Skin of body (tissue), 2 donors: ENCODE measurements around the gene DIS3L2. TPM values are rescaled to one million over a fixed set of nuclear protein-coding genes. Genes with fewer than 3 reads are reported as not detected.
A peak's percentile ranks its signal among the peaks of the same experiment; 100 is the strongest.
"Not testable (repeated sequence)": the region's sequence is repeated elsewhere in the genome, so short reads cannot be mapped to it uniquely, and the experiment has no call there.

Experiments used
- DNase-seq: peaks from one replicate; lab custom pipeline; 2025; lab: John Stamatoyannopoulos, UW
- total RNA-seq: library from RNA; depleted of rRNA; stranded (reverse); fragments of >200 nt; gene quantifications from one replicate; pipeline ENCODE4 v1.2.3, GENCODE V29; 2014

Gene DIS3L2
- total RNA-seq, 1 donor from 2014 or later = 31.8 TPM

DNA sequence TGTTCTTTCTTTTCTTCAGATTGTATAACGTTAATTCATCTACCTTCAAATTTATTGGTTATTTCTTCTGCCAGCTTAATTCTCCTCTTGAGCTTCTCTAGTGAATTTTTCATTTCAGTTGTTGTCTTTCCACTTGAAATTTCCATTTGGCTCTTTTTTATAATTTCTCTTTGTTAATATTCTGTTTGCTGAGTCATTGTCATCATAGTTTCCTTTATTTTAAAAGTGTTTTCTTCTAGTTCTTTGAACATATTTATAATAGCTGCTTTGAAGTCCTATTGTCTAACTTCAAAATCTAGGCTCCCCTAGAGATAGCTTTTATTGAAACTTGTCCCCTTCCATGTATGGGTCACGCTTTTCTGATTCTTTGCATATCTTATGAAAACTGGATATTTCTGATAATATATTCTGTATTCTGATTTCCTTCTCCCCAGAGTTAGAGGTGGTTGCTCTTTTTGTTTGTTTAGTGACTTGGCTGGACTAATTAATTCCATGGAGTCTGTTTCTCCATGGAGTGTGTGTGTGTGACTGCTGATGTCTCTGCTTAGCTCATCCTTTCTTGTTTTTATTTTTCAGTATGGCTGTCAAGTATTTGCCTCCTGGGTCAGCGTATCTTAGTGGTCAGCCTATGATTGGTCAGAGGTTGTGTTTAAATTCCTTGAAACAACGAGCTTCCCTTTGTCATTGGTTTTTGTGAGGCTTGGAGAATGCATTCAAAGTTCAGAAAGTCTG lies 47.6 kb downstream of the DIS3L2 start:
- no peak for DNase-seq

- no peak for DNase-seq
Measured at GRCh38 chr2:232009639-232010274, 48.2 kb downstream of the DIS3L2 start.

- DNase-seq = peak; percentile 53
Measured at GRCh38 chr2:232013701-232014353, 52.3 kb downstream of the DIS3L2 start.

DNA sequence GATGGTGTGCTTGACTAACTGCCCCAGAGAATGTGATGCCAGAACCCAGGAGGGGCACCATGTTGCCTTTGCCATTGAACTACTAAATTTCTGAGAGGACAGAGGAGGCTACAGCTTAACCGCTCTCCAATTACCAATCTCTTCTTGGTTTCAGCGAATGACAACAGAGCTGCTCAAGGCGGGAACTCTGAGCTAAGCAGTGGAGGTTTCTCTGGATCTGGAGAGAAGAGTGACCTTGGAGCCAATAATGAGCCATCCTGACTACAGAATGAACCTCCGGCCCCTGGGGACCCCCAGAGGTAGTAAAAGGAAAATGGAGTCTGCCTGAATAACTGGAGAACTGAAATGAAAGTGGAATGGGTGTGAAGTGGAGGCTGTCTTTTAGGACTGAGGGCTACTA lies 53.2 kb downstream of the DIS3L2 start:
- DNase-seq = no peak

DNA sequence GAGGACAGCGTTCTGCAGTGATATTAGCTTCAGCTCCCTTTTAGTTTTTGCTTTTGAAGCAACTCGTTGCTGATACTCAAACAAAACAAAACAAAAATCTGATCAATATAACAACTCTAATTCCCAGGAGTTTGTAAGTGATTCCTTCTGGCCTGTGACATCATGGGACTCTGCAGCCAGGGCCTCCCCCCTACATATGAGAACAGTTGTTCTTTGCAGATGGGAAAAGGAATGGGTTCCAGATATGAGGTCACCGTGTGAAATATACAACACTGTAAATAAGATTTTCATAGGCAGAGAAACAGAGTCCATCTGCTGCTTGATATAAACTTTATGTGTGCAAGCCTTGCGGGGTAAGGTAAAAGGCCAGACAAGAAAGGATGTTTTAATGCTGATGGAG lies 56.7 kb downstream of the DIS3L2 start:
- peak; percentile 92 for DNase-seq

DNA sequence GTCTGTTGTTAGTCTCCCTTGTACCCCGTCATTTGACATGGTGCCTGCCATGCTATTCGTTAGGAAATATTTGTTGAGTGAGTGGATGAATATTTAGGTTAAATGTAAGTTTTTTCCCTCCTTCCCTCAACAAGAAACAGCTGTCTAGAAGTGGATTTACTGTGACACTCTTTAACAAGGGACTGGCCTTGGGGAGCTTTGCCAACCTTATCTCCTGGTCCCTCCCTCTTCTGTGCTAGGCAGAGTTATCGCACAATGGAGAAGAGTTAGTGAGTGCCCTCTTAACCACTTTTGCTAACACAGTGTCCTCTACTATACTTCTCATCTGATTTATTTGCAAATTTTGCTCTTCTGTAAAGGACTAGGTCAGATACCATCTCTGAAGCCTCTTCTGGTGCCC lies 61.2 kb downstream of the DIS3L2 start:
- DNase-seq = peak; percentile 21

DNA sequence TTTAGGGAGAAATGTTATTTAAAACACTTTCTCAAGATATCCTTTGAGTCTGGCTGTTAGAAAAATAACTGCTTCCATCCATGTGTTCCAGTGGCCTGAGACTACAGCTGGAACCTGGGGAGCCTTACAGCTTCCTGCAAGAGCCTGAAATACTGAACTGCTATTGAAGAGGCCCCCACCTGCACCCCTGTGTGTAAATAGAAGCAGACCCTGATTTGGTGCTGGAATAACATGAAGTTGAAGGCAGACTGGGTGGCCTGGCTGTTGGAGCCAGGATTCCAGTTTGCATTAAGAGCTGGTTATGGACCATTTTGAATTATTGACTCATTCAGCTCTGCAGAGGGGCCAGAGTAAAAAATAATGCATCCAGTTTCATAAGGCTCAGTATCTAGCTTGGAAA lies 61.9 kb downstream of the DIS3L2 start:
- DNase-seq = no peak

DNA sequence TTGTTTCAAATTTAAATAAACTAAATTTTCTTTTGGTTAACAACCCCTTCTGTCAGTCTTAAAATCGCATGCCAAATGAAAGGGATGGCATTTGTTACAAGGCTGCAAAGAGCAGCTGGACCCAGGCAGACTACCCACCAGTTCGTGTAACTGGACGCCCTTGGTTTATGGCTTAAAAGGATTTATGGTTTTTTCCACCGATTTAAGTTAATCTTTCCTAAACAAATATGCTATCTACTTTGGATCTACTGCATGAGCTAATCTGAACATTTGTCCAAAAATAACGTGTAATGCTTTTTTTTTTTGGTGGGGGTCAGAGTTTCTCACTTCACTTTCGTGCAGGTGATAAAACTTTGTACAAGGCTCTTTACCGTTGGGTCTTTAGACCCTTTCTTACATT lies 62.9 kb downstream of the DIS3L2 start:
- no peak for DNase-seq

- DNase-seq = no peak
Measured at GRCh38 chr2:232026910-232027309, 65.4 kb downstream of the DIS3L2 start.

DNA sequence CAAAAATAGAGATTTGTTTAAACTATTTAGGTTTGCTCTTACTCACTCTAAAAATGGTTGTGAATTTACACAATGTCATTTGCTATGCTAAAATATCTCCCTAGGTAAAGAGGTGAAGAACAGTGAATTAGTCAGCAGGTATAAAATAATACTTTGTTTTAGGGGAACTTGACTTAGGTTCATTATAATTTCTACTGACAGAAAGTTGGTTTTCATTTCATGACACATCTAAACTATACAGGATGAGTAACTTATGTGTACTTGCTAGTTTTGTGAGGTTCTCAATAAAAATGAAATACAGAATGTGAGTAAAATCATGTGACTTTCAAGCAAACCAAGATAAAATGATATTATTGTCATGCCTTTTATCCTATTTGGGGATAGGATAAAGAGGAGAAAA lies 66.0 kb downstream of the DIS3L2 start:
- DNase-seq = no peak

GRCh38 chr2:232028071-232028470 lies 66.6 kb downstream of the DIS3L2 start:
- DNase-seq = no peak

DNA sequence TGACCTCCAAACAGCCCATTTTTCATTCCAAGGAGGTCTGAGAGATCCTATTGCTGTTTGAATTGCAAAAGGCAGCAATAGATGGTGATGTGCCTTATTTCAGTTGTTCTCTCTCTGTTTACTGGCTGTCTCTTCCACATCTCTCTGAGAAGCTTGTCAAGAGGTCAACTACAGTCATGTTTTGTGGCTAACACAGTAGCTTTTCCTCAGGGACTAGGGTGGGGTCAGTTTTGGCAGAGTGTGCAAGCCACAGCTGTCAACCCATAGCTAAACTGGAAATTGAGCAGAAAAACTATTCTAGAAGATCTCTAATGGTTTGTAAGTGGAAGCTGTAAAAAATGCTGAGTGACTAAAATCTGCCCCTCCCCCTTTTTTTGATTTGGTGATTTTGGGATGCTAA lies 67.1 kb downstream of the DIS3L2 start:
- no peak for DNase-seq

- DNase-seq = no peak
Measured at GRCh38 chr2:232029346-232029745, 67.8 kb downstream of the DIS3L2 start.

DNA sequence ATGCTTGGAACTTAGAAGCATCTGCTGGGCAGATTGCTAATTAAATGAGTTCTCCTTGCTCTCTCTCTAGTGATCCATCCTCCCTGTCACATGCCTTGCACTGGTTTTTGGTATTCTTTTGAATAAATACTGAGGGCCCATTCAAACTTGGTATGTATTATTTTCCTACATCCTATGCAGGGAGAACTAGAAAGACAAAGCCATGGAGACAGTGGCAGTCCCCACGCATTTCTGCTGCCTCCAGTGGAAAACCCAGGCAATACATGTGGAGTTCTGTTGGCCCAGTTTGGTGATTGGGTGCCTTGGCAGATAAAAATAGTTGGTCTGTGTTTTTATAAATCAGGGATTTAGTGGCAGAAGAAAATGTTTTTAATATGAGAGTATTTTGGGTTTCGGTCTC lies 68.7 kb downstream of the DIS3L2 start:
- DNase-seq = no peak

- DNase-seq = not testable (repeated sequence)
Measured at GRCh38 chr2:232035292-232035691, 73.8 kb downstream of the DIS3L2 start.

DNA sequence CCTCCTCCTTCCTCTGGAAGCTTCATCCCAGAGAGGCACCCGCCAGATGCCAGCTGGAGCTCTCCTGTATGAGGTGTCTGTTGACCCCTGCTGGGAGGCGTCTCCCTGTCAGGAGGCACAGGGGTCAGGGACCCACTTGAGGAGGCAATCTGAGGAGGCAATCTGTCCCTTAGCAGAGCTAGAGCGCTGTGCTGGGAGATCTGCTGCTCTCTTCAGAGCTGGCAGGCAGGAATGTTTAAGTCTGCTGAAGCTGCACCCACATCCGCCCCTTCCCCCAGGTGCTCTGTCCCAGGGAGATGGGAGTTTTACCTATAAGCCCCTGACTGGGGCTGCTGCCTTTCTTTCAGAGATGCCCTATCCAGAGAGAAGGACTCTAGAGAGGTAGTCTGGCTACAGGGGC lies 75.4 kb downstream of the DIS3L2 start:
- not testable (repeated sequence) for DNase-seq

- no peak for DNase-seq
Measured at GRCh38 chr2:232038251-232038880, 76.9 kb downstream of the DIS3L2 start.

DNA sequence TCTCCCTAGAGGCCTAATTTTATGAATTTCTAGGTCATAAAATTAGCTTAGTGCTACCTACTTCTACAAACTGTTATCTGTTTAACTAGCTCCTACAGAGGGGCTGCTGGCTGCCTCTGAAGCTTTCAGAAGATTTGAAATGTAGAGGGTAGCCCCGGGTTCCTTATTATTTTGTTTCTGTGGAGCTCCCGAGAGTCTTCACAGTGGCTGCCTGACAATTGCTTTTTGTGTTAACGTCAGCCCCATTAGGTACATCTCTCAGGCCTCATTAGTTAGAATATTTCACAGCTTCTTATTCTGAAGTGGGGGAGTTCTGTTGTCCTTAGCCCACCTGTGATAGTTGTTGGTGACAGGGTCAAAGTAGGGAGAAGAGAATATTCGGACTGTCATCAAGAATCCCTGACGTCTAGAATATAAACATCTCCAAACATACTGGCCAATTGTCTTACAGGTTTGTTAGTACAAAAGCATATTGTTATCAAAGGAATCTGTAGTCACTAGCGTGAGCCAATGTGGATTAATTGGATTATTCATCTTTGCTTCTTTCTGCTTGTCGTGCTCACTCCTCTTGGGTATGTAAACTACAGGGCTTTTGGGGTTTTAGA lies 77.5 kb downstream of the DIS3L2 start:
- no peak for DNase-seq

DNA sequence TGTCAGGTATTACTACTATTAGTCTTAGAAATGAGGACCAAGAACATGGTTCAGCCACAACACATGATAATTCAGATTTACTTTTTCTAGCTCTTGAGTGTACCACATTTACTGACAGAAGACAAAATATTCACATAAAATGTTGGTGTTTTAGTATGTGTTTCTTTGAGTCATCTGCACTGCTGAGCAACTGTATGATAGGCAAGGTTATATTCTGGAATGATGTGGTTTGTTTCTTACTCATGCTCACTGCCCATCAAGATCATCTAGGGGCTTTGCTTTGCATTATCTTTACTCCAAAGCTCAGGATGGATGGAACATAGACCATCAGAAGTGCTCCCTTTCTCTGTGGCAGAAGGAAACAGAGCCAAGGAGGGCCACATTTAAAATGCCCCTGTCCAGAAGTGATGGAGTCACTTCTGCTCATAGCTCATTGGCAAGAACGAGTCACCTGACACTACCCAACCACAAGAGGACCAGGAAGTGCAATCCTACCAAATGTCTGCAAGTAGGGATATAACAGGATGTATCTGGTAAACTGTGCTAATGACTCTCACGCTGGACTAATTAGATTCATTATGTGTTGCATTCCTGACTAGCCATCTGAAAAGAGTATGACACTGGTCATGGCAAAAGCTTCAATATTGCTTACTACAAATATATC lies 81.5 kb downstream of the DIS3L2 start:
- DNase-seq = no peak

DNA sequence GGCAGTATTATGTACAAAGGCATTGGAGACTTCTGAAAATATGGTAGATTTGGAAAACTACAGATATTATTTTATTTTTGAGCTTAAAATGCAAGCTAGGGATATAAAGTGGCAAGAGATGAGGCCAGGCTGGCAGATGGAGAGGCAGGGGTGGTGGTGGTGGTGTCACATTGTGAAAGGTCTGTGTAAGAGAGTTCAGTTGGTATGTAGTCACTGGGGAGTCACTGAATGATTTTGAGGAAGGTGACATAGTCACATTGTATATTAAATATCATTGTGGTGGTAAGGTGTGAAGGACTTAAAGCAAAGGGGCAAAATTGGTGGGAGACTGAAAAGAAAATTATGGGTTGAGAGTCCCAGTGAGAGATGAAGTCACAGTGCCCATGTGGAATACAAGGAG lies 82.5 kb downstream of the DIS3L2 start:
- DNase-seq = no peak

DNA sequence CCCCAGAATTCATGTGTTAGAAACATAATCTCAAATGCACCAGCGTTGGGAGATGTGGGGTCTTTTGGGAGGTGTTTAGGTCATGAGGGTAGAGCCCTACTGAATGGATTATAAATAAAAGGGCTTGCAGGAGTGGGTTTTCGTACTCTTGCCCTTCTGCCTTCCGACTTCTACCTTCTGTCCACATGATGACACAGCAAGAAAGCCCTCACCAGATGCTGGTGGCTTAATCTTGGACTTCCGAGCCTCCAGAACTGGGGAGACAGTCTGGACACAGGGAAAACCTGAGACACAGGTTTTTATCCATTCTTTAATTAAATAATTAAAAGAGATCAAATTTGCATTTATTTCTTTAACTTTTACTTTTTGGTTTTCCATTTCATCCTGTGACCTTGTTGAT lies 87.8 kb downstream of the DIS3L2 start:
- DNase-seq = no peak
